ENCODE results near the gene ADAMTS8. TPM values are rescaled to one million over a fixed set of nuclear protein-coding genes. Genes with fewer than 3 reads are reported as not detected.
A peak's percentile ranks its signal among the peaks of the same experiment; 100 is the strongest.

Gene ADAMTS8
- total RNA-seq, 1 donor from 2014 or later: 0.21 TPM

GRCh38 chr11:130452176-130452575, 23.8 kb upstream of the ADAMTS8 start:
- Mint-ChIP-seq H3K36me3 (ENCODE audit: low read depth) (no peaks in the 10 kb centered on the region), H3K27ac (ENCODE audit: unreplicated experiment) (no peak overlapping the region), H3K4me1 (peaks cover 21% of the 10 kb centered on the region), H3K27me3 (ENCODE audit: low read depth) (peaks cover 37% of the 10 kb centered on the region), H3K9me3 (no peaks in the 10 kb centered on the region), H3K4me3 (no peak overlapping the region)
- TF ChIP-seq CTCF (conservative IDR thresholded peaks at IDR 0.05): no peak
- DNase-seq (ENCODE audit: low read depth, low spot score): no peak

- no peaks in the 10 kb centered on the region for H3K36me3 Mint-ChIP-seq (ENCODE audit: low read depth)
- TF ChIP-seq CTCF (conservative IDR thresholded peaks at IDR 0.05): no peak
- peaks cover 21% of the 10 kb centered on the region for H3K4me1 Mint-ChIP-seq
- H3K27me3 Mint-ChIP-seq (ENCODE audit: low read depth): peaks cover 39% of the 10 kb centered on the region
- peak overlapping the region; percentile 65 for H3K4me3 Mint-ChIP-seq
- DNase-seq (ENCODE audit: low read depth, low spot score): no peak
- H3K9me3 Mint-ChIP-seq: no peaks in the 10 kb centered on the region
- H3K27ac Mint-ChIP-seq (ENCODE audit: unreplicated experiment): no peak overlapping the region
Observed at GRCh38 chr11:130451231-130452019, 23.0 kb upstream of the ADAMTS8 start.

GRCh38 chr11:130449996-130450769, 21.8 kb upstream of the ADAMTS8 start:
- peak; percentile 71 for DNase-seq (ENCODE audit: low read depth, low spot score)
- Mint-ChIP-seq H3K4me3 (peak overlapping the region; percentile 95), H3K9me3 (no peaks in the 10 kb centered on the region), H3K36me3 (ENCODE audit: low read depth) (no peaks in the 10 kb centered on the region), H3K27ac (ENCODE audit: unreplicated experiment) (peak overlapping the region; percentile 37), H3K4me1 (peaks cover 21% of the 10 kb centered on the region), H3K27me3 (ENCODE audit: low read depth) (peaks cover 39% of the 10 kb centered on the region)
- peak; percentile 52 for TF ChIP-seq CTCF (conservative IDR thresholded peaks at IDR 0.05)

- Mint-ChIP-seq H3K9me3 (no peaks in the 10 kb centered on the region), H3K4me3 (peak overlapping the region; percentile 95), H3K4me1 (peaks cover 21% of the 10 kb centered on the region), H3K36me3 (ENCODE audit: low read depth) (no peaks in the 10 kb centered on the region), H3K27ac (ENCODE audit: unreplicated experiment) (no peak overlapping the region), H3K27me3 (ENCODE audit: low read depth) (peaks cover 35% of the 10 kb centered on the region)
- DNase-seq (ENCODE audit: low read depth, low spot score): peak; percentile 22
- no peak for TF ChIP-seq CTCF (conservative IDR thresholded peaks at IDR 0.05)
Observed at GRCh38 chr11:130449310-130449990, 21.0 kb upstream of the ADAMTS8 start.
